ENCODE data around the gene IFI44L. TPM values are rescaled to one million over a fixed set of nuclear protein-coding genes. Genes with fewer than 3 reads are reported as not detected.

Gene IFI44L
- total and polyA plus RNA-seq, 2 of the 13 experiments (the other 11 are each of a cell fraction or from before 2014, with no cell fraction given), result 0.04 TPM

DNA sequence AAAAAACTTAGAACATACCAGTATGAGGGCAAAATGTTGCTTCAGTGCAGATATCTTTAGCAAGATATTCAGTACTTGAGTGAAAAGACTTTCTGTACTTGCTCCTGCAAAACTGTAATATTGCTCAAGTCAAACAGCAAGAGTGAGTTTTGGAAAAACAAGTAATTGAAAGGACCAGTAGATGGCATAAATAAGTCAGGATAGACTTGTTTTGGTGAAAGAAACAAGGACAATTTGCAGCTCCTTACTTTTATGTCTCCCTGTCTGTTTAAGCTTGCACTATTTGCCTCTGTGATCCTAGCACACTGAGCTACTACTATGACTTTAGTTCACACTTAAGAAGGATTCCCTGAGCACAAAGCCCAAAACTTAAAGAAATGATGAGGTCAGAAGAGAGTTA, 68.4 kb downstream of the IFI44L start (continued):
- no peak for TF ChIP-seq CERS6 (CRISPR knock-in tag; IDR thresholded peaks at IDR 0.05)

DNA sequence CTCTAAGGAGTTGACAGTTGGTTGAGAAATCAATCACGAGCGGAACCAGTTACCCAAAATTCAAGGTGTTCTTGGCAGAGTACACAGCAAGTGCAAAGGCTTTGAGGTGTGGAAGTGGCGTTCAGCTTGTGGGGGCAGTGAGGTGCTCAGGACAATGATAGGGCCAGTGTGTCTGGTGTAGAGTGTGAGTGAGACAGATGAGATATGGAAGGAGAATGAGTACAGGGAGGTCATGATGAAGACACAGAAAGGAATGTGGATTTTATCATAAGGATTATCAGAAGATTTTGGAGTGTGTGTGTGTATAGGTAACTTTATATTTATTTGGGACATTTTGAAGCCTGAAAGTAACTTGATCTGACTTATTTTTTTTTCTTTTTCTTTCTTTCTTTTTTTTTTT, 70.3 kb downstream of the IFI44L start:
- BruUV-seq (replicated peaks), result no TSS peak
- Histone ChIP-seq H3K4me3 (replicated peaks in 1 of 3; ENCODE audit: insufficient read depth in 1 of 3, low read depth in 2 of 3, low read length in 3 of 3) (no peak overlapping the region), H4K20me1 (ENCODE audit: insufficient read depth, low read length) (no peaks in the 10 kb centered on the region), H3K36me3 (replicated peaks in 1 of 2; ENCODE audit: control insufficient read depth in 1 of 2, insufficient read depth in 2 of 2, low read length in 2 of 2) (no peaks in the 10 kb centered on the region), H3K27ac (ENCODE audit: extremely low read length, insufficient read depth, low read length) (no peak overlapping the region), H2AFZ (ENCODE audit: low read length) (no peak overlapping the region), H3K27me3 (ENCODE audit: control insufficient read depth in 1 of 2, insufficient read depth in 2 of 2, low read length in 2 of 2) (no peaks in the 10 kb centered on the region), H3K79me2 (ENCODE audit: insufficient read depth, low read length) (no peaks in the 10 kb centered on the region), H3K9ac (ENCODE audit: insufficient read depth, low read depth, low read length) (no peak overlapping the region), H3K4me2 (ENCODE audit: low read depth, low read length) (no peak overlapping the region), H3K9me3 (ENCODE audit: low read length) (no peaks in the 10 kb centered on the region), H3K4me1 (ENCODE audit: insufficient read depth, low read length) (no peaks in the 10 kb centered on the region)
- TF ChIP-seq ZFP91 (CRISPR knock-in tag; IDR thresholded peaks at IDR 0.05; ENCODE audit: borderline replicate concordance) (no peak), NPAS2 (CRISPR knock-in tag; IDR thresholded peaks at IDR 0.05; ENCODE audit: borderline replicate concordance) (no peak), ZNF362 (CRISPR knock-in tag; IDR thresholded peaks at IDR 0.05; ENCODE audit: borderline replicate concordance) (no peak), MXD4 (CRISPR knock-in tag; IDR thresholded peaks at IDR 0.05) (no peak)
- WGBS (ENCODE audit: low lambda C conversion rate), result 14% methylated on average over 3 of the region's 3 CpGs
- FAIRE-seq (no peak), ATAC-seq (no peak), DNase-seq (ENCODE audit: low spot score) (no peak)
- ChIA-PET POLR2A (no interaction called here), CTCF (ENCODE audit: low intra/inter-chr PET ratio, low total read pairs) (no interaction called here)
- intact Hi-C loops (cut with micrococcal nuclease; ENCODE audit: unreplicated experiment) (no loop called here), in situ Hi-C loops (cut with HindIII; ENCODE audit: extremely low pct_ligation_motif_present, low pct_unique_long_range_greater_than_20kb) (no loop called here)
